ENCODE results near the gene SLC43A2. TPM values are rescaled to one million over a fixed set of nuclear protein-coding genes. Genes with fewer than 3 reads are reported as not detected.
A peak's percentile ranks its signal among the peaks of the same experiment; 100 is the strongest.

SLC43A2 gene
- total and polyA plus RNA-seq, 2 donors from 2014 or later, result 48.9 to 60.4 TPM

DNA sequence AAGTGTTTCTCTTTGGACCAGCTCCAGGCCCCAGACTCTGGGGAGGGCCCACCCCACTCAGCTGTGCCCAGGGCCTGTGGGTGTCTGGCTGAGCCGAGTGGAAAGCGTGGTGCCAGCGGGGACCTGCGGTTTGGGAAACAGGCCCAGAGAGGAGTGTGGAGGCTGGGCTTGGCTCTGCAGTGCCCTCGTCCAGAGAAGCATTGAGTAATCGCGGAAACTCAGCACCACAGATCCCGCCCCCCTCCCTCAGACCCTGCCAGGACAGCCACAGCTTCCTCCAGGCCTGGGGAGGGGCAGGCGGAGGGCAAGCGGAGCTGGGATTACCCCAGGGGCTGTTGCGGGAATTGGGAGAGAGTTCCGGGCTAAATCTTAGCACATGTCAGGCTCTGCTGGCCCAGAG, 51.5 kb downstream of the SLC43A2 start:
- FAIRE-seq, result no peak
- no peak for TF ChIP-seq CTCF (IDR thresholded peaks at IDR 0.05; ENCODE audit: borderline replicate concordance, extremely low read depth, insufficient read depth)
- peak overlapping the region in 1 of 3 donors; percentile 24 for H3K9ac ChIP-seq (ENCODE audit: low read length in 3 of 3)
- H3K9me3 ChIP-seq (ENCODE audit: control insufficient read depth in 2 of 3, insufficient read depth in 1 of 3, low read length in 3 of 3), result no peaks in the 10 kb centered on the region
- no peaks in the 10 kb centered on the region for H3K27me3 ChIP-seq (ENCODE audit: control insufficient read depth, insufficient read depth, low read length)
- intact Hi-C loops (cut with DNase I), result loop anchor here (10.0 kb wide), 1 partner anchor 58 kb away; no protein-coding TSS in a partner anchor
- peak overlapping the region; percentile 32 to 87 for H3K27ac ChIP-seq (ENCODE audit: low read depth in 2 of 2, low read length in 2 of 2)
- H3K4me3 ChIP-seq (ENCODE audit: low read length in 3 of 3), result no peak overlapping the region
- H3K4me1 ChIP-seq (ENCODE audit: control insufficient read depth in 2 of 3, insufficient read depth in 2 of 3, low read depth in 1 of 3, low read length in 3 of 3), result peaks cover 0 to 23% (median 0%) of the 10 kb centered on the region in 3 donors
- peak in 2 of 5 donors; percentile 40 to 94 for DNase-seq
- H3K36me3 ChIP-seq (ENCODE audit: control insufficient read depth in 2 of 3, insufficient read depth in 3 of 3, low read length in 3 of 3), result peaks cover 0 to 9% (median 4%) of the 10 kb centered on the region in 3 donors

GRCh38 chr17:1576500-1576899, 52.1 kb downstream of the SLC43A2 start:
- Histone ChIP-seq H3K4me3 (ENCODE audit: low read length in 3 of 3) (no peak overlapping the region), H3K9ac (ENCODE audit: low read length in 3 of 3) (no peak overlapping the region), H3K27me3 (ENCODE audit: control insufficient read depth, insufficient read depth, low read length) (no peaks in the 10 kb centered on the region), H3K4me1 (ENCODE audit: control insufficient read depth in 2 of 3, insufficient read depth in 2 of 3, low read depth in 1 of 3, low read length in 3 of 3) (peaks cover 0 to 22% (median 0%) of the 10 kb centered on the region in 3 donors), H3K27ac (ENCODE audit: low read depth in 2 of 2, low read length in 2 of 2) (no peak overlapping the region), H3K36me3 (ENCODE audit: control insufficient read depth in 2 of 3, insufficient read depth in 3 of 3, low read length in 3 of 3) (peaks cover 0 to 7% (median 2%) of the 10 kb centered on the region in 3 donors), H3K9me3 (ENCODE audit: control insufficient read depth in 2 of 3, insufficient read depth in 1 of 3, low read length in 3 of 3) (no peaks in the 10 kb centered on the region)
- DNase-seq (no peak), FAIRE-seq (no peak)
- intact Hi-C loops (cut with DNase I), result loop anchor here (10.0 kb wide), 1 partner anchor 58 kb away; no protein-coding TSS in a partner anchor
- no peak for TF ChIP-seq CTCF (IDR thresholded peaks at IDR 0.05; ENCODE audit: borderline replicate concordance, extremely low read depth, insufficient read depth)

- peaks cover 0 to 7% (median 0%) of the 10 kb centered on the region in 3 donors for H3K36me3 ChIP-seq (ENCODE audit: control insufficient read depth in 2 of 3, insufficient read depth in 3 of 3, low read length in 3 of 3)
- no peak overlapping the region for H3K4me3 ChIP-seq (ENCODE audit: low read length in 3 of 3)
- DNase-seq (peak; percentile 40 to 83 (median 67)), FAIRE-seq (no peak)
- H3K27ac ChIP-seq (ENCODE audit: low read depth in 2 of 2, low read length in 2 of 2), result no peak overlapping the region
- no peak for TF ChIP-seq CTCF (IDR thresholded peaks at IDR 0.05; ENCODE audit: borderline replicate concordance, extremely low read depth, insufficient read depth)
- no peaks in the 10 kb centered on the region for H3K9me3 ChIP-seq (ENCODE audit: control insufficient read depth in 2 of 3, insufficient read depth in 1 of 3, low read length in 3 of 3)
- H3K4me1 ChIP-seq (ENCODE audit: control insufficient read depth in 2 of 3, insufficient read depth in 2 of 3, low read depth in 1 of 3, low read length in 3 of 3), result peaks cover 0 to 19% (median 0%) of the 10 kb centered on the region in 3 donors
- intact Hi-C loops (cut with DNase I), result loop anchor here (10.0 kb wide), 1 partner anchor 60 kb away; no protein-coding TSS in a partner anchor
- no peaks in the 10 kb centered on the region for H3K27me3 ChIP-seq (ENCODE audit: control insufficient read depth, insufficient read depth, low read length)
- H3K9ac ChIP-seq (ENCODE audit: low read length in 3 of 3), result peak overlapping the region in 1 of 3 donors; percentile 34
These were observed 53.8 kb downstream of the SLC43A2 start for GRCh38 chr17:1574697-1575471.

Data from kidney (tissue), 14 donors.